Measurements from ENCODE around the gene TEX52.

The TEX52 gene

DNA sequence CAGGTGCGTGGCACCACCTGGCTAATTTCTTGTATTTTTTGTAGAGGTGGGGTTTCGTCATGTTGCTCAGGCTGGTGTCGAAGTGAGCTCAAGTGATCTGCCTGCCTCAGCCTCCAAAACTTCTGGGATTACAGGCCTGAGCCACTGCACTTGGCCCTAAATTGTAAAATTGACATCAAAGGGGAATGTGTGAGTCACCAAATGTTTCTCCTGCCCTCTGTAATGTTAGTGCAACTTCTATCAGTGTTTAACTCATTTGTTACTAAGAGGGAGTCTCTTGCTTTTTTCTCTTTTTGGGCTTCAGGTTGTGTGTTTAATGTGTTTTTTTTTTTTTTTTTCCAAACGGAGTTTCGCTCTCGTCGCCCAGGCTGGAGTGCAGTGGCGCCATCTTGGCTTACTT lies 36.2 kb upstream of the TEX52 start:
- TF ChIP-seq, protein P1, sequence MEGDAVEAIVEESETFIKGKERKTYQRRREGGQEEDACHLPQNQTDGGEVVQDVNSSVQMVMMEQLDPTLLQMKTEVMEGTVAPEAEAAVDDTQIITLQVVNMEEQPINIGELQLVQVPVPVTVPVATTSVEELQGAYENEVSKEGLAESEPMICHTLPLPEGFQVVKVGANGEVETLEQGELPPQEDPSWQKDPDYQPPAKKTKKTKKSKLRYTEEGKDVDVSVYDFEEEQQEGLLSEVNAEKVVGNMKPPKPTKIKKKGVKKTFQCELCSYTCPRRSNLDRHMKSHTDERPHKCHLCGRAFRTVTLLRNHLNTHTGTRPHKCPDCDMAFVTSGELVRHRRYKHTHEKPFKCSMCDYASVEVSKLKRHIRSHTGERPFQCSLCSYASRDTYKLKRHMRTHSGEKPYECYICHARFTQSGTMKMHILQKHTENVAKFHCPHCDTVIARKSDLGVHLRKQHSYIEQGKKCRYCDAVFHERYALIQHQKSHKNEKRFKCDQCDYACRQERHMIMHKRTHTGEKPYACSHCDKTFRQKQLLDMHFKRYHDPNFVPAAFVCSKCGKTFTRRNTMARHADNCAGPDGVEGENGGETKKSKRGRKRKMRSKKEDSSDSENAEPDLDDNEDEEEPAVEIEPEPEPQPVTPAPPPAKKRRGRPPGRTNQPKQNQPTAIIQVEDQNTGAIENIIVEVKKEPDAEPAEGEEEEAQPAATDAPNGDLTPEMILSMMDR (IDR thresholded peaks at IDR 0.05; ENCODE audit: low read depth, low read length), result no peak
- peak; percentile 81 for DNase-seq (ENCODE audit: extremely low read depth, low read depth)

- DNase-seq (ENCODE audit: extremely low read depth, low read depth), result no peak
- TF ChIP-seq, protein P1 (IDR thresholded peaks at IDR 0.05; ENCODE audit: low read depth, low read length), result no peak
These were observed 35.4 kb upstream of the TEX52 start for GRCh38 chr12:2892246-2892645.

DNA sequence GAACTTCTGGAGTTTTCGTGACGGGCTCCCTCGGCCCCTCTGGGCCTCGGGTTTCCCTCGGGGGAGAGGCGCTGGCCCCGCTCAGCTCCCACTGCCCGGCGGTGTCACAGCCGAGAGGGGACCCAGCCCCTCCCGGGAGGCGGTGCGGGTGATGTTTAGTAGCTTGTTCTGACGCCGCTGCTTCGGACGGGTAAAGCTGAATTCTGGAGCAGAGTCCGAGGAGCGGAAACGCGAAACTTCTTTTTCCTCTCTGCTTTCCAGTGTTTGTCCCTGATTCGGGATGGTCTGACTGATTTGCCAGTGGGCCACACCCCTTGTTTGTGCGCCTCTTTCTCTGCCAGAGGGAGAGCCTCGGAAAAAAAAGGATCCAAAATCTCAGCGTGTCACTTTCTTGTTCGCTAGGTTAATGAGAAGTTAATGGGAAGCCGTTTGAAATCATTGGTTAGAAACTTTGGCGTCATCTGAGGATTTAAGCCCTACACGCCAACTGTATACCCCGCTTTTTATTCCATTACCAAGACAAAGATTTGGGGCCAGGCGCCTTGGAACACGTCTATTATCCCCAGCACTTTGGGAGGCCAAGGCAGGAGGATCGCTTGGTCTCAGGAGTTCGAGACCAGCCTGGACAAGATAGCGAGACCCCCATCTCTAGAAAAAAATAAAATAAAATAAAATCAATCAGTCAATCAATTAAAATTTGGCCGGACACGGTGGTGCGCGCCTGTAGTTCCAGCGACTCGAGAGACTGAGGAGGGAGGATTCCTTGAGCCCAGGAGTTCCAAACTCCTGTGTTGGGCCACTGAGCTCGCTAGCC lies 34.6 kb upstream of the TEX52 start:
- no peak for DNase-seq (ENCODE audit: extremely low read depth, low read depth)
- TF ChIP-seq, protein P1 (IDR thresholded peaks at IDR 0.05; ENCODE audit: low read depth, low read length), result no peak

DNA sequence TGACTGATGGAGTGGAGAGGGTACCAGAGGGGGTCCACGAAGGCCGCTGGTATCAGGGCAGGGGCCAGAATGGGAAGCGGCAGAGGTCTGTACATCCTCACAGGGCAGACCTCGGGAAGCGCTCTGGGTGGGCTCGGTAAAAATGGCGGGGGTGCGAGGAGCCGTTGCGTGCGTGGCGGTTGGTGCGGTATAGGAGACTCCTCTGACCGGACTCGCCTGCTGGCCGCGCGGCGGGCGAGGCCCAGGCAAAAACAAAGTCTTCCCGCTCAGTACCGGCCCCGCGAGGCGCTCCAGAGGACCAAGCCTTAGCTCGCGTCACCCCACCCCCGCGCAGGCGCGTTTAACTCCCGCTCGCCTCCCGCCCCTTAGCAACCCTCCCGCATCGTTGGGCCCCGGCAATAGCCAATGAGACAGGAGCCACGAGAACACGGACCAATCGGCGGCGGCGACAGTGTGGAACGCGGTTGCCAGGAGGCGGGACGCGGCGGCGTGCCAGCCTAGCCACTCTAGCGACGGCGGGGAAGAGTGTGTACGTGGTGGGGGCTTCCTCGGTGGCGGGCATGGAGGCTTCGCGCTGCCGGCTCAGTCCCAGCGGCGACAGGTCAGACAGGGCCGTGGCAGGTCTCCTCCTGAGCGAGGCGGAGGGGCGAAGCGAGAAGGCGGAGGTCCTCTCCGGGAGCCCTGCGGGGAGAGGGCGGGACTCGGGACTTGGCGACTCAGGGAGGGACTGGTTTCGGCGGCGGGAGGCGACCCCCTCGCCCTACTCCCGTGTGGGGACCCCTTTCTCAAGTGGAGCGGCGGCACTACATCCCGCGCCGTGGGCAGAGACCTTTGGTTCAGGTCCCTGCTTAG lies 33.8 kb upstream of the TEX52 start, which contains the start of gene TULP3:
TSS of gene TULP3 (plus strand) at position 504 of the 852 bp plus-strand sequence. CDS start at position 561, 57 bp downstream.
- TF ChIP-seq, protein P1 (IDR thresholded peaks at IDR 0.05; ENCODE audit: low read depth, low read length), result peak; percentile 5
- DNase-seq (ENCODE audit: extremely low read depth, low read depth), result peak; percentile 95

DNA sequence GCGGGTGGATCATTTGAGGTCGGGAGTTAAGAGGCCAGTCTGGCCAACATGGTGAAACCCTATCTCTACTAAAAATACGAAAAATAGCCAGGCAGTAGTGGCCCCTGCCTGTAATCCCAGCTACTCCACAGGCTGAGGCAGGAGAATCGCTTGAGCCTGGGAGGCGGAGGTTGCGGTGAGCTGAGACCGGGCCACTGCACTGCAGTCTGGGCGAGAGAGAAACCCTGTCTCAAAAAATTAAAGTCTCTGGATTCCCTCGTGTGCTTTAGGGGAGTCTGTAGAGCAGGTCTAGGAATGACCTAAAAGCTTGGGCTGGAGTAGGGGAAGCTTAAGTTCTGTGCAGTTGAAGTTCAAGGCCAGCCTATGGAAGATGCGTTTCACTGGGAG lies 33.2 kb upstream of the TEX52 start:
- no peak for DNase-seq (ENCODE audit: extremely low read depth, low read depth)
- TF ChIP-seq, protein P1 (IDR thresholded peaks at IDR 0.05; ENCODE audit: low read depth, low read length), result no peak

- TF ChIP-seq, protein P1 (IDR thresholded peaks at IDR 0.05; ENCODE audit: low read depth, low read length), result no peak
These were observed 30.1 kb upstream of the TEX52 start for GRCh38 chr12:2886768-2887450.

More at GRCh38 chr12:2886768-2887450, 30.1 kb upstream of the TEX52 start:
- no peak for DNase-seq (ENCODE audit: extremely low read depth, low read depth)
